SKM-1 treated with dmso at 0.1 percent for 144 hours (cell line): ENCODE measurements around the gene PPM1K.

Source experiments
- DNase-seq: peaks from one replicate; lab custom pipeline; 2025; ENCODE audit not compliant: unreplicated experiment; lab: John Stamatoyannopoulos, UW

Gene PPM1K

GRCh38 chr4:88223516-88223915, 60.8 kb downstream of the PPM1K start:
- no peak for DNase-seq

GRCh38 chr4:88219099-88219498, 65.3 kb downstream of the PPM1K start:
- peak; percentile 64 for DNase-seq

DNA sequence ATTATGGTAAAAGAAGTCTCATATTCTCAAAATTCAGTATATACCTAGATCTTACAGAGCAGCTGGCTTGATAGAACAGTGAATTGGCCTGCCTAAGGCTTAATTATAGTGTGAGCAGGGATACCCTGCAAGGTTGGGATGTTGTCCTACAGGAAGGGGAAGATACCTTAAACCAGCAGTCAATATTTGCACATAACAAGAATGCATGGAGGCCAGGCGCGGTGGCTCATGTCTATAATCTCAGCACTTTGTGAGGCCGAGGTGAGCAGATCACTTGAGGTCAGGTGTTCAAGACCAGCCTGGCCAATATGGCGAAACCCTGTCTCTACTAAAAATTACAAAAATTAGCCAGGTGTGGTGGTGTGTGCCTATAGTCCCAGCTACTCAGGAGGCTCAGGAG, 67.2 kb downstream of the PPM1K start:
- DNase-seq, result no peak

- no peak for DNase-seq
Observed at GRCh38 chr4:88216395-88216794, 68.0 kb downstream of the PPM1K start.

- DNase-seq, result no peak
Observed at GRCh38 chr4:88215351-88215750, 69.0 kb downstream of the PPM1K start.

DNA sequence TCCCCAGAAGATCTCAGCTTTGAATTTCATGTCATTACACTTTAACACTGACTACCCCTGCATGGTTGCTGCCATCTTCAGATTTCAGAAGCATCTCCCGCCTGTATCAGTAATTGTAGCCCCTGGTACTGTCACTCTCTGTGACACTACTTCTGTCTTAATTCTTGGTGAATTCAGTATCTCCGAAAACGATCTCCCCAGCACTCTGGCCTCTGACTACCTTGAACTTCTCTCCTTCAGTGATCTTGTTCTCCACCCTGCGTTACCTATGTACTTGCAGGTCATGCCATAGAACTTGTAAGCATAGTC, 72.2 kb downstream of the PPM1K start:
- no peak for DNase-seq

DNA sequence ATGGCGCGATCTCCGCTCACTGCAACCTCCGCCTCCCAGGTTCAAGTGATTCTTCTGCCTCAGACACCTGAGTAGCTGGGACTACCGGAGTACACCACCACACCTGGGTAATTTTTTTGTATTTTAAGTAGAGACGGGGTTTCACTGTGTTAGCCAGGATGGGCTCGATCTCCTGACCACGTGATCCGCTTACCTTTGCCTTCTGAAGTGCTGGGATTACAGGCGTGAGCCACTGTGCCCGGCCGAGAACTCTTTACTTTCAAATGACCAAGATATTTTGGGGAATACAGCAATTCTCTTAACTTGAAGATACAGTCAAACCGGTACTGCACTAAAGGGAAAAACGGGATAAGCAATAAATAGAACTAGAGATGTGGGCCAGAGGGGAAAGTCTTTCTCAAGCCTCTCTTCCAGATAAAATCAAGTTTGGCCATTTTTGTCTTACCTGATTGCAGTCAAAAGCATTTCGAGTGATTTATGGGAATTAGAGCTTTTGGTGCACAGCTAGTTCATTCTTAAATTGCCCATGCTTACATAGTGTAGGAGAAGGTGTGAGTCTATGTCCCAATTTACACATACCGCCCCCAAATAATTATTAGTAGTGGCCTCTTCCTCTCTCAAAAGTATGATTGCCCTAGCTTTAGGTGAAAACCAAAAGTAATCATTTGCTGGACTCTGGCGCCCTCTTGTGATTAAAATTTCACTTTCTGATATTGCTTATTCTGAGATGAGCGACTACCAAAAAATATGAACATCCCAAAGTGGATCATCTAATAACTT, 72.7 kb downstream of the PPM1K start:
- peak; percentile 26 for DNase-seq

DNA sequence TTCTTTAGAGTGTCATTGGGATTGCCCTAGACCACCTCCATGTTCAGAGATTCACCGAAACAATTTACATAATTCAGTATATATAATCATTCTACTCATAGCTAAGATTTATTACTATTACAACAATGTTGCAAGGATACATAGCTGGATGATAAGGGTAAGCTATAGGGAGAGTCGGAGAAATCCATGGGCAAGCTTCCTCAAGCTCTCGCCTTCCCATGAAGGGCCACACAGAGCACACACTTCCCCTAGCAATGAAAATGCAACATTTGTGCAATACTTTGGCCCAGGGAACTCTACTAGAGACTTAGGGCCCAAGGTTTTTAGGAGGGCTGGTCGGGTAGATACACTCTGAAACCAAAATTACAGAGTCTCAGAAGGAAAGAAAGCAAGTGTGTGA, 76.2 kb downstream of the PPM1K start:
- DNase-seq, result no peak
